Smooth muscle cell (in vitro differentiated cells): ENCODE results near the gene FN3KRP. TPM values are rescaled to one million over a fixed set of nuclear protein-coding genes. Genes with fewer than 3 reads are reported as not detected.

ENCODE experiments used
- DNase-seq: peaks from one replicate; lab custom pipeline; 2025; ENCODE audit not compliant: unreplicated experiment; lab: John Stamatoyannopoulos, UW
- H2AFZ ChIP-seq: fragments of 200-600 bp; sonication (generic); 2 replicates; pipeline ENCODE4 v1.6.0; 2016; ENCODE audit warnings: antibody characterized with exemption, low read depth, mild to moderate bottlenecking
- H3F3A ChIP-seq: fragments of 200-600 bp; sonication (generic); 2 replicates; pipeline ENCODE4 v1.6.0; 2017; ENCODE audit warnings: antibody characterized with exemption, low read depth
- H3K27ac ChIP-seq: fragments of 200-600 bp; sonication (generic); 2 replicates; pipeline ENCODE4 v1.5.1; 2016; ENCODE audit warnings: low read depth, mild to moderate bottlenecking
- H3K27me3 ChIP-seq: fragments of 200-600 bp; sonication (generic); 2 replicates; pipeline ENCODE4 v1.6.1; 2016; ENCODE audit warnings: low read depth, mild to moderate bottlenecking
- H3K36me3 ChIP-seq: fragments of 200-600 bp; sonication (generic); 2 replicates; pipeline ENCODE4 v1.5.1; 2016; ENCODE audit warnings: low read depth
- H3K4me1 ChIP-seq: fragments of 200-600 bp; sonication (generic); 2 replicates; pipeline ENCODE4 v1.5.1; 2016; ENCODE audit warnings: low read depth
- H3K4me2 ChIP-seq: fragments of 200-600 bp; sonication (generic); 2 replicates; pipeline ENCODE4 v1.6.0; 2016; ENCODE audit warnings: mild to moderate bottlenecking
- H3K4me3 ChIP-seq: fragments of 200-600 bp; sonication (generic); 2 replicates; pipeline ENCODE4 v1.5.1; 2016; ENCODE audit warnings: mild to moderate bottlenecking
- H3K79me2 ChIP-seq: fragments of 200-600 bp; sonication (generic); 2 replicates; pipeline ENCODE4 v1.6.0; 2016; ENCODE audit warnings: low read depth, mild to moderate bottlenecking
- H3K9ac ChIP-seq: fragments of 200-600 bp; sonication (generic); 2 replicates; pipeline ENCODE4 v1.6.0; 2016; ENCODE audit warnings: low read depth
- H3K9me3 ChIP-seq: fragments of 200-600 bp; sonication (generic); replicated peaks from 2 replicates; pipeline ENCODE4 v1.5.1; 2016; ENCODE audit warnings: low read depth
- H4K20me1 ChIP-seq: fragments of 200-600 bp; sonication (generic); 2 replicates; pipeline ENCODE4 v1.6.0; 2016; ENCODE audit warnings: low read depth
- WGBS: methylation state at CpG from one replicate; pipeline ENCODE4 v1.1.7; 2016; ENCODE audit warnings: low lambda C conversion rate; 5-methylcytosine and 5-hydroxymethylcytosine counted together
- polyA plus RNA-seq: library from polyadenylated mRNA; unstranded; fragments of >200 nt; fragmentation: Nextera tagmentation; extraction: Ambion mirVana; gene quantifications from 2 replicates; pipeline ENCODE4 v1.2.1, GENCODE V29; 2016
- total RNA-seq: library from RNA; depleted of rRNA; stranded (reverse); fragments of >200 nt; gene quantifications from 2 replicates; pipeline ENCODE4 v1.2.3, GENCODE V29; 2014
- TF ChIP-seq, protein P1 (sequence below): fragments of 200-600 bp; sonication (generic); IDR thresholded peaks from 2 replicates; pipeline ENCODE4 v1.5.1; 2017; ENCODE audit warnings: borderline replicate concordance, mild to moderate bottlenecking, antibody characterized with exemption; ENCODE audit not compliant: insufficient read depth, poor library complexity, severe bottlenecking

FN3KRP gene
- total and polyA plus RNA-seq, 2 experiments from 2014 or later, result 12.8 to 26.9 TPM

DNA sequence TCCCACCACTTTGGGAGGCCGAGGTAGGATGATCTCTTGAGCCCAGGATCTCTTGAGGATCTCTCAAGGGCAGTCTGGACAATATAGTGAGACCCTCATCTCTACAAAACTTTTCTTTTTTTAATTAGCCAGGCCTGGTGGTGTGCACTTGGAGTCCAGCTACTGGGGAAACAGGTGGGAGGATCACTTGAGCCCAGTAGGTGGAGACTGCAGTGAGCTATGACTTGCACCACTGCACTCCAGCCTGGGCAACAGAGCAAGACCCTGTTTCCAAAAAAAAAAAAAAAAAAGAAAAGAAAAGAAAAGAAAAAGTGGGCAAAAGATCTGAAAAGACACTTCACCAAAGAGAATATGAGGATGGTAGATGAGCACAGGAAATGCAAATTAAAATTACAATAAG lies 33.0 kb upstream of the FN3KRP start:
- Histone ChIP-seq H3K79me2 (no peaks in the 10 kb centered on the region), H3K4me1 (no peaks in the 10 kb centered on the region), H3K27me3 (no peaks in the 10 kb centered on the region), H3K36me3 (no peaks in the 10 kb centered on the region), H3K4me3 (no peak overlapping the region), H4K20me1 (no peaks in the 10 kb centered on the region), H3K9ac (no peak overlapping the region), H3K4me2 (no peak overlapping the region), H3K9me3 (peaks cover 17% of the 10 kb centered on the region), H3F3A (no peaks in the 10 kb centered on the region), H3K27ac (no peak overlapping the region), H2AFZ (no peak overlapping the region)
- 76% methylated on average over 1 of the region's 1 CpG for WGBS
- TF ChIP-seq, protein P1, sequence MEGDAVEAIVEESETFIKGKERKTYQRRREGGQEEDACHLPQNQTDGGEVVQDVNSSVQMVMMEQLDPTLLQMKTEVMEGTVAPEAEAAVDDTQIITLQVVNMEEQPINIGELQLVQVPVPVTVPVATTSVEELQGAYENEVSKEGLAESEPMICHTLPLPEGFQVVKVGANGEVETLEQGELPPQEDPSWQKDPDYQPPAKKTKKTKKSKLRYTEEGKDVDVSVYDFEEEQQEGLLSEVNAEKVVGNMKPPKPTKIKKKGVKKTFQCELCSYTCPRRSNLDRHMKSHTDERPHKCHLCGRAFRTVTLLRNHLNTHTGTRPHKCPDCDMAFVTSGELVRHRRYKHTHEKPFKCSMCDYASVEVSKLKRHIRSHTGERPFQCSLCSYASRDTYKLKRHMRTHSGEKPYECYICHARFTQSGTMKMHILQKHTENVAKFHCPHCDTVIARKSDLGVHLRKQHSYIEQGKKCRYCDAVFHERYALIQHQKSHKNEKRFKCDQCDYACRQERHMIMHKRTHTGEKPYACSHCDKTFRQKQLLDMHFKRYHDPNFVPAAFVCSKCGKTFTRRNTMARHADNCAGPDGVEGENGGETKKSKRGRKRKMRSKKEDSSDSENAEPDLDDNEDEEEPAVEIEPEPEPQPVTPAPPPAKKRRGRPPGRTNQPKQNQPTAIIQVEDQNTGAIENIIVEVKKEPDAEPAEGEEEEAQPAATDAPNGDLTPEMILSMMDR, result no peak
- no peak for DNase-seq

DNA sequence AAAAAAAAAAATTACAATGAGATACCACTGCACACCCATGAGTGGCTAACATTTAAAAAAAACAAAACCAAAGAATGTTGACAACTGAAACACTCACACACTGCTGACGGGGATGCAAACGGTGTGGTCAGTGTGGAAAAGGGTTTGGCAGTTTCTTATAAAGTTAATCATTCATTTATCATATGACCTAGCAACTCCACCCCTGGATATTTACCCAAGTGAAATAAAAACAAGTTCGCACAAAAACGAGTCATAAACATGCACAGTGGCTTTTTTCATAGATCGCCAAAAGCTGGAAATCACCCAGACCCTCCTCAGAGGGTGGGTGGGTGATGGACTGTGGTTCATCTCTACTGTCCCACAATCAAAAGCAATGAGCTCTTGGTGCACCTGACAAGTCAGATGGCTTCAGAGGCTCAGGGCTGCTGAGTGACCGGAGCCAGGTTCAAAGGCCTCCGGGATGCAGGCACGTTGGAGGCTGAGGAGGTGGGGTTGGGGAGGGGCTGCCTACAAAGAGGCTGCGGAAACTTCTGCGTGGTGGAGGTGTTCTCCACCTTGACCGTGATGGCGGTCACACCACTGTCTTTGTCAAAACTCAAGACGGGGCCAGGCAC lies 32.2 kb upstream of the FN3KRP start:
- TF ChIP-seq, protein P1, result no peak
- Histone ChIP-seq H3K27ac (no peak overlapping the region), H2AFZ (no peak overlapping the region), H3K36me3 (no peaks in the 10 kb centered on the region), H3K79me2 (no peaks in the 10 kb centered on the region), H3K4me2 (no peak overlapping the region), H3K4me3 (no peak overlapping the region), H3K27me3 (no peaks in the 10 kb centered on the region), H3K4me1 (no peaks in the 10 kb centered on the region), H3K9ac (no peak overlapping the region), H4K20me1 (no peaks in the 10 kb centered on the region), H3K9me3 (peaks cover 17% of the 10 kb centered on the region), H3F3A (no peaks in the 10 kb centered on the region)
- DNase-seq, result no peak
- WGBS, result 88% methylated on average over 13 of the region's 13 CpGs

DNA sequence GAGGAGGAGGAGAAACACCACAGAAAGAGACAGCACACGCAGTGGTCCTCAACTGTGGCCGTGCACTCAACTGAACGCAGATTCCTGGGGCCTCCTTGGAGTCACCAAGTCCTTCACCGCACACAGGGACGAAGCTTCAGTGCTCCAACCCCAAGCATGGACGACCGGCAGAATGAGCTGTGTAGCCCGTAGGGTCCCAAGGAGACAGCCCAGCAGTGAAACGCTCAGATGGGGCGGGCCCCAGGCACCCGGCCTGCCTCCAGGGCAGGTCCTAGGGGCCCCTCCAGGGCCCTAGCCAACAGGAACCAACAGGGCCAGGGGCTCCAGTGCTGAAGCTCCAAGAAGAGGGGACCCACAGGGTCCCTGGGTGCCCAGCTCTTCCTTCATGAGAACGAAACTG lies 31.2 kb upstream of the FN3KRP start:
- no peaks in the 10 kb centered on the region for H3K79me2 ChIP-seq

More for the DNA sequence above, 31.2 kb upstream of the FN3KRP start:
- H3K4me3 ChIP-seq, result no peak overlapping the region
- H3K27ac ChIP-seq, result no peak overlapping the region
- H3K9me3 ChIP-seq, result peaks cover 17% of the 10 kb centered on the region
- DNase-seq, result no peak
- H2AFZ ChIP-seq, result no peak overlapping the region
- H3K36me3 ChIP-seq, result no peaks in the 10 kb centered on the region
- TF ChIP-seq, protein P1, result no peak
- H4K20me1 ChIP-seq, result no peaks in the 10 kb centered on the region
- H3K27me3 ChIP-seq, result no peaks in the 10 kb centered on the region
- no peaks in the 10 kb centered on the region for H3F3A ChIP-seq
- H3K9ac ChIP-seq, result no peak overlapping the region
- 92% methylated on average over 12 of the region's 12 CpGs for WGBS
- no peaks in the 10 kb centered on the region for H3K4me1 ChIP-seq
- no peak overlapping the region for H3K4me2 ChIP-seq
